GM21360 (cell line): Measurements from ENCODE around the gene ENTR1.

Experiments
- ATAC-seq: cut with Tn5 transposase; IDR thresholded peaks from one replicate; pipeline ENCODE4 v1.9.1; 2021; ENCODE audit warnings: mild to moderate bottlenecking, moderate library complexity; ENCODE audit not compliant: unreplicated experiment

Gene ENTR1

DNA sequence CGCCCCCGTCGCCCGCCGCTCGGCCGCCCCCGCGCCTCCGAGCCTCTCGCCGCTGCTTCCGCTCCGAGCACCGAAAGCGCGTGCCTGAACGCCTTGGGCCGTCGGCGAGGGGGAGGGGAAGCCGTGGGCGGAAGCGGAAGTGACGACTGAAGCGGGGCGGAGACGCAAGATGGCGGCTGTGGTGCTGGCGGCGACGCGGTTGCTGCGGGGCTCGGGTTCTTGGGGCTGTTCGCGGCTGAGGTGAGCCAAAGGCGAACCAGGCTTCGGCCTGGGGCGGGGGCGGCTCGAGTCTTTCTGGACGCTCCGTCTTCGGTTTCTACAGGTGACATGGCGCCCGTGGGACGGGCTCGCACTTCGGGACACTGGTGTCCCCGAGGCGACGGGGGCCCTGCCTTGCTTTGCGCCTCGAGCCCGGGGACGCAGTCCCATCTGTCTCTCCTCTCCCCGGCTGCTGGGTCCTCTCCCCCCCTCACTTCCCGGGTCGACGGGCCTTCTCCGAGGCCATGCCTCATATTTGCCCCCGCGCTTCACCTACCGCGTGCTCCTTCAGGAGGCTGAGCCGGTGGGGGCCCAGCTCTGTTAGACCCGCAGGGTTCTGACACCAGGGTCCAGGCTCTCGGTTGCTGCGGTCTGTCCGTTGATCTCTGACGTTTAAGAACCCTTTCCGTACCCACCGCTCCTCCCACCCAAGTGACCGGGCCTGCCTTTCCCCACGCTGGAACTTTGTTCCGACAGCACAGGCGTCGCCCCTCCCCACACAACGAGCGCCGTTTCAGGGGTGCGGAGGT lies at the start of gene ENTR1, which contains the start of gene PMPCA:
ENTR1 (minus strand) TSS at position 115 of the 788 bp plus-strand sequence. CDS start 217 bp downstream, outside the sequence.
PMPCA (plus strand) TSS at position 159 of the 788 bp plus-strand sequence; CDS start at position 170, 11 bp downstream.
- peak; percentile 86 for ATAC-seq

GRCh38 chr9:136459425-136459824 lies 49.0 kb upstream of the ENTR1 start:
- ATAC-seq, result no peak

- ATAC-seq, result no peak
Measured at GRCh38 chr9:136457326-136457725, 46.9 kb upstream of the ENTR1 start.

GRCh38 chr9:136456258-136456657 lies 45.8 kb upstream of the ENTR1 start:
- ATAC-seq, result no peak

GRCh38 chr9:136455043-136456002 lies 44.9 kb upstream of the ENTR1 start:
- ATAC-seq, result no peak

GRCh38 chr9:136454026-136454796 lies 43.8 kb upstream of the ENTR1 start:
- no peak for ATAC-seq

DNA sequence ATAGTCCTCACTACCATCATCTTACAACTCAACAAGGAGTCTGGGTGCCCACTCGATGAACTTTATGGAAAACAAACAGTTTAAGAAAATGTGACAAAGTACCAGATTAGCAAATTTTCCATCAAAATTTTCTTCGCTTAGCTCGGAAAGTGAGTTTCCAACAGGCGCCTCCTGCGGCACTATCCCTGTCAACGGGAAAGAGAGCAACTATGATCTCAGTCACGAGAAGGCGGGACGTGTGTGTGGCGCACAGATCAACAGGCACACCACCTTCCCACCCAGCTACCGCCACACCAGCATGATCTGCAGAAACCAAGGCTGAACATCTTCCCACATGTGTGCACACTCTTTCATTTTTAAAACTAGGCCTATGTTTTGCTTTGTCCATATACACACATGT lies 42.9 kb upstream of the ENTR1 start:
- no peak for ATAC-seq

GRCh38 chr9:136451221-136451877 lies 40.9 kb upstream of the ENTR1 start:
- no peak for ATAC-seq

- no peak for ATAC-seq
Measured at GRCh38 chr9:136448655-136449054, 38.2 kb upstream of the ENTR1 start.

GRCh38 chr9:136447173-136447778 lies 36.9 kb upstream of the ENTR1 start:
- no peak for ATAC-seq

GRCh38 chr9:136445799-136446198 lies 35.4 kb upstream of the ENTR1 start:
- ATAC-seq, result no peak

DNA sequence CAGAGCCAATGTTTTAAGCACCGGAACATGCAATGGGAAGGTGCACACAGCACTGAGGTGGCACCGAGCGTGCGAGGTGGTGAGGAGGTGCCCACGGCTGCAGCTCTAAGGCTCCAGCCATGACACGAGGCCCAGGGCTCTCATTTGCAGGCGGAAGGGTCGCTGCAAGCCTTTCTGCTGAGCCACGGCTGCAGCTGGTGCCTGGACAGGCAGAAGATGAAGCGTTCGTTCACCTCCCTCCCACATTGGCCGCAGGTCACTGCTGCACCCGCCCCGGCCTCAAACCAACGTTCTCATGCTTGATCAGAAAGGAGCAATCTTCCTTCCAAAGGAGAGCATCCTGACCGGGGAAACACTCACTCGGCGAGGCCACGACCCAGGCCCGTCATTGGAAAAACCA lies 33.7 kb upstream of the ENTR1 start:
- ATAC-seq, result no peak

DNA sequence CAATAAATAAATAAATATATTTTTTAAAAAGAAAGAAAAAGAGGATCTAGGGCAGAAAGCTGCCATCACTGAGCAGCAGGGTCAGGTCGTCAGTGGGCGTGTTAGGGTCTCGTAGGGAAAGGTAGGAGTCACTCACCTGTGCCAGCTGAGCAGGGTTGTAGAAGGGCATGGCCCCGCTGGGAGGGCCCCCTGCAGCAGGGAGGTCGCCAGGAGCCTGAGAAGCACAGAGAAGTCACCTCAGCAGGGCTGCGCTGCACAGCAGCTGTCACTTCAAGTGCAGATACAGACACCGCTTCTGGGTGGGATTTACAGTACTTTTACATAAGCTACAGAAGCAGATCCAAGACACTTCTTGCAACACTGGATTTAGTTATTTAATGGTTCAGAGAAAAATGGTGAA lies 33.3 kb upstream of the ENTR1 start:
- ATAC-seq, result no peak

GRCh38 chr9:136443087-136443486 lies 32.7 kb upstream of the ENTR1 start:
- ATAC-seq, result no peak

GRCh38 chr9:136442265-136442664 lies 31.9 kb upstream of the ENTR1 start:
- no peak for ATAC-seq

GRCh38 chr9:136441681-136442245 lies 31.3 kb upstream of the ENTR1 start:
- no peak for ATAC-seq

DNA sequence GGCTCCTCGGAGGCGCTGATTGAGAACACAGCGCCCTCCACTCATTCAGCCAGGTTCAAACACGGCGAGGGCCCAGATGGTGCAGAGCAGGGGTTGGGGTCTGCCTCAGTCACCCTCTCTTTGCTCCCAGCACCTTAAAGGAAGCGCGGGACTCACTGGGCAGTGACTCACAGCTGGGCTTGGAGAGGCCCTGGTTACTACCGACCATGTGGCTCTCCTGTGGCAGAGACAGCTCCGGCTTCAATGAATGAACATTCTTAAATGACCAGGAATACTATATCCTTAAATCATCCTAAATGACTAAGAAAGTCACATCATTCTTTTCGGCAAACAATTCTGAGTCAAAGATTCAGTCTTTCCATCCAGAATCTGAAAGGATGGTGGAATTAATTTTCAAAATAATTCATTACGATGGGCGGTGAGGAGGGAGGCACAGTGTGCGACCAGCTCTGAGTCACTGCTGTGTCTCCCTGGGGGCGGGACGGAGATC lies 30.8 kb upstream of the ENTR1 start:
- no peak for ATAC-seq

DNA sequence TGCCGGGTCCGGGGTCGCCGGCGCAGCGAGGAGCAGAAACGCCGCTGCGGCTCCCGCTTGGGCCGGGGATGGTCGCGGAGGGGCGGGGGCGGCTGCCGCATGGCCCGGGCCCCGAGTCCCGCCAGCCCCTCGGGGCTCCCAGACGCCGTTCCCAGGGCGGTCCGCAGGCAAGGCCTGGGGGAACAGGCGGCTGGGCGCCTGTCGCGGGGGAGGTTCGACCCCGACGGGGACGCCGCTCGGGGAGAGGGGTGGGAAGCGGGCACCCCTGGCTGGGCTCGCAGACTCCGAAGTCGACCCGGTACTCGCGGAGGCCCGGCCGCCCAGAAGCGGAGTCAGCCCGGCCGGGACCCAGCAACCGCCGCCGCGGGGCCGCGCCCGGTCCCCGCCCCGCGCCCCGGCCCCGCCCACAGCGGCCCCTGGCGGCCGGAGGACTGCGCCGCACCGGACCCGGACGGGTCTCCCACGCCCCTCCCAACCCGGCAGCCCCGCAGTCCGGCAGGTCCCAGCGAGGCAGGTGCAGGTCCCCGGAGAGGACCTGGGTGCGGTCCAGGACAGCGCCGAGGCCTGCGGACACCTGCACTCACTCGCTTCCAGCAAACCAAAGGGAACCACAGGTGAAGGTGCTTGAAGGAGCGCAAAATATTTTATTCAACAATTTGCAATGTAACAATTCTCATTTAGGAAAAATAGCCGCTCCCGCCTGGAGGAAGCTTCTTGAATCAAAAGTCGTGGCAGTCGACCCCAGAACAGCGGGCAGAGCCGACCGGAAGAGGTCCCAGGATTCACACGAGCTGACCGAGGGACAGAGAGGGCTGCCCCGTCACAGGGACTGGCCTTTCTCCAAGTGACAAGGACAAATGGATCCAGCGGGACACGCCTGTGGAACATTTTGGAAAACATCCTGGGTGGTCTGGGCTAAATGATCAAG lies 29.3 kb upstream of the ENTR1 start, which contains the start of gene INPP5E:
INPP5E (minus strand) TSS at position 365 of the 928 bp plus-strand sequence. CDS start 426 bp downstream, outside the sequence.
- peak; percentile 58 for ATAC-seq
